BLaER1 treated with 17β-estradiol and CSF1 and Interleukin-3, amounts not matched to agents 10 nM and 100 nM (cell line): Measurements from ENCODE around the gene CAMP.
"Not testable (repeated sequence)": the region's sequence is repeated elsewhere in the genome, so short reads cannot be mapped to it uniquely, and the experiment has no call there.

Source experiments
- H3K27ac ChIP-seq, 11 experiments: shearing (Covaris generic); formaldehyde crosslinking; 2 replicates each; pipeline ENCODE4 v1.8.1; 2022
- H3K27me3 ChIP-seq, 11 experiments: shearing (Covaris generic); formaldehyde crosslinking; 2 replicates each; pipeline ENCODE4 v1.8.1; 2022
- H3K36me3 ChIP-seq, 11 experiments: shearing (Covaris generic); formaldehyde crosslinking; 2 replicates each; pipeline ENCODE4 v1.8.1; 2022
- H3K4me1 ChIP-seq, 10 experiments: shearing (Covaris generic); formaldehyde crosslinking; 2 replicates each; pipeline ENCODE4 v1.8.1; 2022
- H3K4me2 ChIP-seq, 11 experiments: shearing (Covaris generic); formaldehyde crosslinking; 2 replicates each; pipeline ENCODE4 v1.8.1; 2022
- H3K4me3 ChIP-seq, 10 experiments: shearing (Covaris generic); formaldehyde crosslinking; 2 replicates each; pipeline ENCODE4 v1.8.1; 2022
- H3K9ac ChIP-seq, 11 experiments: shearing (Covaris generic); formaldehyde crosslinking; 2 replicates each; pipeline ENCODE4 v1.8.1; 2022
- H3K9me3 ChIP-seq, 11 experiments: shearing (Covaris generic); formaldehyde crosslinking; replicated peaks in 1 of 11; 2 replicates each; pipeline ENCODE4 v1.8.1; 2022
- H4K20me1 ChIP-seq, 11 experiments: shearing (Covaris generic); formaldehyde crosslinking; 2 replicates each; pipeline ENCODE4 v1.8.1; 2022
- Cebpa-rat ChIP-seq, 11 experiments: shearing (Covaris generic); IDR thresholded peaks; 2 replicates each; pipeline ENCODE4 v1.8.1; 2022

CAMP gene

GRCh38 chr3:48208076-48208475, 15.2 kb upstream of the CAMP start:
- TF ChIP-seq Cebpa-rat (IDR thresholded peaks at IDR 0.05) = no peak
- Histone ChIP-seq H3K9me3 (peaks cover 0 to 12% (median 4%) of the 10 kb centered on the region in 11 experiments; a peak in 13 of 22 replicates), H3K9ac (no peak overlapping the region), H3K4me3 (no peak overlapping the region), H4K20me1 (no peaks in the 10 kb centered on the region), H3K27me3 (no peaks in the 10 kb centered on the region), H3K4me2 (no peak overlapping the region), H3K27ac (no peak overlapping the region), H3K36me3 (no peaks in the 10 kb centered on the region), H3K4me1 (no peaks in the 10 kb centered on the region)

DNA sequence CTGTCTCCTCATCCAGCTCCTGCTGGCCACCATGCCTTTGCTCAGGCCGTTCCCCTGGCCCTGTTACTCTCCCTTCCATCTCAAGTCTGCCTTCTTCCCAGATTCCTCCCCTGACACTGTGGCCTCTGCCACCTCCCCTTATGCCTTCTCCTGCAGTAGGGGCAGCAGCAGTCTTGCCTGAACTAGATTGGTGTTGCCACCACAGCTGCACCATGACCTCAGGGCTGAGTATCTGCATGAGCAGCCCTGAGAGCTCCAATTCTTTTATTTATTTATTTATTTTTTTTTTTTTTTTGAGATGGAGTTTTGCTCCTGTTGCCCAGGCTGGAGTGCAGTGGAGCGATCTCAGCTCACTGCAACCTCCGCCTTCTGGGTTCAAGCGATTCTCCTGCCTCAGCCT, 13.8 kb upstream of the CAMP start:
- TF ChIP-seq Cebpa-rat (IDR thresholded peaks at IDR 0.05) = no peak

DNA sequence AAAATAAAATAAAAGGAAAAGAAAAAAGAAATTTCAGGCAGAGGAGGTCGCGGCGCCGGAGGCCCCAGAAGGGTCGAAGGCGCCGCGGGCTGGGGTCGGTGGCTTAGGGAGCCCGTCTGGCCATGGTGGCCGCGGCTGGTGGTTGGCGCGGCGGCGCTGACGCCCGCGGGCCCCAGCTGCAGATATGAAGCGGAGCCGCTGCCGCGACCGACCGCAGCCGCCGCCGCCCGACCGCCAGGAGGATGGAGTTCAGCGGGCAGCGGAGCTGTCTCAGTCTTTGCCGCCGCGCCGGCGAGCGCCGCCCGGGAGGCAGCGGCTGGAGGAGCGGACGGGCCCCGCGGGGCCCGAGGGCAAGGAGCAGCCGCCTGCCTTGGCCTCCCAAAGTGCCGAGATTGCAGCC, 12.8 kb upstream of the CAMP start:
- H3K27ac ChIP-seq, H4K20me1 ChIP-seq, H3K4me1 ChIP-seq, H3K4me3 ChIP-seq, H3K4me2 ChIP-seq, H3K9ac ChIP-seq, H3K27me3 ChIP-seq, H3K36me3 ChIP-seq: not testable (repeated sequence)
- H3K9me3 ChIP-seq = peaks cover 0 to 12% (median 4%) of the 10 kb centered on the region in 11 experiments; a peak in 13 of 22 replicates

More for the DNA sequence above, 13.8 kb upstream of the CAMP start:
- H3K4me1 ChIP-seq = no peaks in the 10 kb centered on the region
- H3K9ac ChIP-seq = no peak overlapping the region
- peaks cover 0 to 12% (median 4%) of the 10 kb centered on the region in 11 experiments; a peak in 13 of 22 replicates for H3K9me3 ChIP-seq
- H4K20me1 ChIP-seq = no peaks in the 10 kb centered on the region
- H3K4me3 ChIP-seq = no peak overlapping the region
- H3K4me2 ChIP-seq = no peak overlapping the region
- no peak overlapping the region for H3K27ac ChIP-seq
- no peaks in the 10 kb centered on the region for H3K27me3 ChIP-seq
- H3K36me3 ChIP-seq = no peaks in the 10 kb centered on the region

- peaks cover 0 to 12% (median 4%) of the 10 kb centered on the region in 11 experiments; a peak in 13 of 22 replicates for H3K9me3 ChIP-seq
- H4K20me1 ChIP-seq, H3K4me3 ChIP-seq, H3K27ac ChIP-seq, H3K9ac ChIP-seq, H3K27me3 ChIP-seq, H3K36me3 ChIP-seq, H3K4me2 ChIP-seq: not testable (repeated sequence)
- H3K4me1 ChIP-seq = peaks cover 0 to 21% (median 0%) of the 10 kb centered on the region in 10 experiments; a peak in 5 of 20 replicates
These were observed 11.5 kb upstream of the CAMP start for GRCh38 chr3:48211776-48212175.

GRCh38 chr3:48214225-48214624, 9.1 kb upstream of the CAMP start:
- H3K4me1 ChIP-seq = peaks cover 0 to 29% (median 0%) of the 10 kb centered on the region in 10 experiments; a peak in 6 of 20 replicates

GRCh38 chr3:48215019-48215418, 8.3 kb upstream of the CAMP start:
- H3K9ac ChIP-seq = no peak overlapping the region
- H3K27ac ChIP-seq = no peak overlapping the region
- no peaks in the 10 kb centered on the region for H3K36me3 ChIP-seq
- TF ChIP-seq Cebpa-rat (IDR thresholded peaks at IDR 0.05) = no peak
- H4K20me1 ChIP-seq = no peaks in the 10 kb centered on the region
- H3K4me2 ChIP-seq = peak overlapping the region in 3 of 11 experiments; percentile 7 to 61 (median 40); a peak in 5 of 22 replicates
- no peaks in the 10 kb centered on the region for H3K27me3 ChIP-seq
- peaks cover 0 to 9% (median 4%) of the 10 kb centered on the region in 11 experiments; a peak in 13 of 22 replicates for H3K9me3 ChIP-seq
- H3K4me3 ChIP-seq = no peak overlapping the region
- H3K4me1 ChIP-seq = peaks cover 0 to 36% (median 0%) of the 10 kb centered on the region in 10 experiments; a peak in 6 of 20 replicates

More at GRCh38 chr3:48214225-48214624, 9.1 kb upstream of the CAMP start:
- Histone ChIP-seq H3K36me3 (no peaks in the 10 kb centered on the region), H3K27ac (no peak overlapping the region), H3K27me3 (no peaks in the 10 kb centered on the region), H3K4me3 (no peak overlapping the region), H3K9me3 (peaks cover 0 to 12% (median 4%) of the 10 kb centered on the region in 11 experiments; a peak in 13 of 22 replicates), H4K20me1 (no peaks in the 10 kb centered on the region), H3K4me2 (no peak overlapping the region), H3K9ac (no peak overlapping the region)
- TF ChIP-seq Cebpa-rat (IDR thresholded peaks at IDR 0.05) = no peak

DNA sequence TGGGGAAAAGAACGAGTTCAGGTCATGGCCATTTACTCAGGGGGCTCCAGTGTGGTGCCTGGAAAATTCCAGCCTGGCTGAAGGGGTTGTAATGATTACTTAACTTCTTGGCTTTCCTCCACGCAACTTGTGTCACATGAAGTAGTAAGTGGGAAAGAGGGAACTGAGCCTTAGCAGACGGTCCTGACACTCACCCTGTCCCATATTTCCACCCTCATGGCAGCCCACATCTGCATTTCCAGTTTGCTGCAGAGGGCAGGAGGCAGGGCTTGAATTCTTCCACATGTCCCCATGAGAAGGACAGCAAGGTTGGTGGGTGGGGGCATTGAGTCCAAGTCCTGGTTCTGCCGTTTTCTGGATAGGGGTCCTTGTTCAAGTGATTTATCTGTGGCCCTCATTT, 7.8 kb upstream of the CAMP start:
- no peak for TF ChIP-seq Cebpa-rat (IDR thresholded peaks at IDR 0.05)
- Histone ChIP-seq H3K4me3 (no peak overlapping the region), H3K4me1 (peaks cover 0 to 37% (median 0%) of the 10 kb centered on the region in 10 experiments; a peak in 6 of 20 replicates), H4K20me1 (no peaks in the 10 kb centered on the region), H3K27me3 (no peaks in the 10 kb centered on the region), H3K4me2 (peak overlapping the region in 3 of 11 experiments; percentile 7 to 61 (median 40); a peak in 5 of 22 replicates), H3K36me3 (no peaks in the 10 kb centered on the region), H3K9ac (no peak overlapping the region), H3K9me3 (peaks cover 0 to 7% (median 4%) of the 10 kb centered on the region in 11 experiments; a peak in 13 of 22 replicates), H3K27ac (no peak overlapping the region)

DNA sequence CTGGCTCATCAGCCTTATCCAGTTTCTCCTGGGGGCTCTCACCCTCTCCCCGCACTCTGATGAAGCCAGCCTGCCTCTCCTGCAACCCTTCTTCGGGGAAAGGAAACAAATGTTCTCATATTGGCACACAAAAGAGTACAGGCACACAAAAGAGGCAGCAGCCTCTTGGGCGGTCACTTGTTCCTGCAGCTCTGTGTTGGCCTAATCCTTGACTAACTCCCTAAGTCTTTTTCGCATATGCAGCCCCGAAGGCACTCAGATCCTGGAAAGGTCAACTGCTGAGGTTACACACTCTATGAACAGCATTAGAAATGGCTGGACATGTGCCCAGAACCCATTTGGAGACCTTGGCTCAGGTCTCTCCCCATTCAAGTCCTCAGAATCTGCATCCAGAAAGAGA, 7.4 kb upstream of the CAMP start:
- no peak for TF ChIP-seq Cebpa-rat (IDR thresholded peaks at IDR 0.05)
- H3K9ac ChIP-seq = no peak overlapping the region
- H3K27ac ChIP-seq = no peak overlapping the region

GRCh38 chr3:48217449-48217848, 5.8 kb upstream of the CAMP start:
- no peak overlapping the region for H3K4me2 ChIP-seq
- H3K4me1 ChIP-seq = peaks cover 0 to 55% (median 5%) of the 10 kb centered on the region in 10 experiments; a peak in 14 of 20 replicates
- TF ChIP-seq Cebpa-rat (IDR thresholded peaks at IDR 0.05) = no peak
- no peaks in the 10 kb centered on the region for H3K27me3 ChIP-seq
- H4K20me1 ChIP-seq = no peaks in the 10 kb centered on the region
- H3K36me3 ChIP-seq = no peaks in the 10 kb centered on the region
- no peak overlapping the region for H3K9ac ChIP-seq
- H3K27ac ChIP-seq = no peak overlapping the region
- no peaks in the 10 kb centered on the region for H3K9me3 ChIP-seq
- no peak overlapping the region for H3K4me3 ChIP-seq

More for the DNA sequence above, 7.4 kb upstream of the CAMP start:
- H3K36me3 ChIP-seq = no peaks in the 10 kb centered on the region
- H3K4me1 ChIP-seq = peaks cover 0 to 39% (median 0%) of the 10 kb centered on the region in 10 experiments; a peak in 6 of 20 replicates
- H3K27me3 ChIP-seq = no peaks in the 10 kb centered on the region
- no peaks in the 10 kb centered on the region for H4K20me1 ChIP-seq
- H3K4me3 ChIP-seq = no peak overlapping the region
- H3K9me3 ChIP-seq = peaks cover 0 to 5% (median 4%) of the 10 kb centered on the region in 11 experiments; a peak in 13 of 22 replicates
- peak overlapping the region in 3 of 11 experiments; percentile 7 to 61 (median 40); a peak in 4 of 22 replicates for H3K4me2 ChIP-seq

DNA sequence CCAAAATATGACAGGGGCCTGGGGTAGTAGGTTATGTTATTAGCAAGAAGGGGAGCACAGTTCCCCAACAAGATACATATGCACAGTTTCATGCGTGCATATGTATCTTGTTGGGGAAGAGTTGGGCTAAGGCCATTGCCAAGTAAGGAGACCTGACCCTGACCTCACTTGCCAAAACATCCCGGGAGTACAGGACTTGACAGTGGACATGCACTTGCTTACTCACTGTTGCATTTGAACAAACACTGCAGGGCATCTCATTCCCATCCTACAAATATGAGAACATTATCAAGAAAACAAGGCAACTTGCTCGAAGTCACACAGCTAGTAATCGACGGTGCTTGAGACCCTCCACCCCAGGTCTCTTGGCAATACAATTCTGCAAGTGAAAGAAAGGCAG, 4.8 kb upstream of the CAMP start:
- Histone ChIP-seq H3K9ac (no peak overlapping the region), H3K4me1 (peaks cover 9 to 66% (median 16%) of the 10 kb centered on the region in 10 experiments)

More for the DNA sequence above, 4.8 kb upstream of the CAMP start:
- H3K36me3 ChIP-seq = no peaks in the 10 kb centered on the region
- TF ChIP-seq Cebpa-rat (IDR thresholded peaks at IDR 0.05) = no peak
- no peak overlapping the region for H3K4me3 ChIP-seq
- no peaks in the 10 kb centered on the region for H3K9me3 ChIP-seq
- no peaks in the 10 kb centered on the region for H3K27me3 ChIP-seq
- no peak overlapping the region for H3K27ac ChIP-seq
- no peaks in the 10 kb centered on the region for H4K20me1 ChIP-seq
- H3K4me2 ChIP-seq = no peak overlapping the region
